CD14-positive monocyte (primary cell): ENCODE measurements around the gene MFRP. TPM values are rescaled to one million over a fixed set of nuclear protein-coding genes. Genes with fewer than 3 reads are reported as not detected.

Source experiments
- DNase-seq, 3 donors: peaks; one replicate each; pipeline ENCODE4 v3.0.0-alpha.2; 2011 to 2022
- H2AFZ ChIP-seq: 2 replicates; pipeline ENCODE4 v1.6.0; 2012; ENCODE audit warnings: mild to moderate bottlenecking, low read depth, low read length, inconsistent platforms; ENCODE audit not compliant: insufficient read depth, poor library complexity, severe bottlenecking
- H3K27ac ChIP-seq, 2 donors: 1 replicate in 1 of 2; 2 replicates in 1 of 2; pipeline ENCODE4 v1.5.1; 2012 to 2013; ENCODE audit warnings: low read length in 2 of 2, control low read depth in 1 of 2, inconsistent platforms in 1 of 2, low read depth in 1 of 2, mild to moderate bottlenecking in 1 of 2
- H3K27me3 ChIP-seq, 2 donors: one replicate each; pipeline versions ENCODE4 v1.6.0 to v1.6.1; 2011 to 2013; ENCODE audit warnings: low read length in 2 of 2; ENCODE audit not compliant: control insufficient read depth in 2 of 2, insufficient read depth in 2 of 2
- H3K36me3 ChIP-seq, 2 donors: replicated peaks in 1 of 2; 1 replicate in 1 of 2; 2 replicates in 1 of 2; pipeline versions ENCODE4 v1.5.1 to v1.6.1; 2012 to 2013; ENCODE audit warnings: low read length in 2 of 2, control low read depth in 1 of 2, inconsistent platforms in 1 of 2, mild to moderate bottlenecking in 1 of 2; ENCODE audit not compliant: insufficient read depth in 2 of 2, control insufficient read depth in 1 of 2
- H3K4me1 ChIP-seq, 2 donors: 1 replicate in 1 of 2; 2 replicates in 1 of 2; pipeline versions ENCODE4 v1.5.1 to v1.6.1; 2012 to 2013; ENCODE audit warnings: low read length in 2 of 2, control low read depth in 1 of 2, inconsistent platforms in 1 of 2, mild to moderate bottlenecking in 1 of 2, moderate library complexity in 1 of 2; ENCODE audit not compliant: insufficient read depth in 2 of 2, control insufficient read depth in 1 of 2
- H3K4me2 ChIP-seq: replicated peaks from 2 replicates; pipeline ENCODE3; 2012; ENCODE audit warnings: low read length, moderate library complexity, mild to moderate bottlenecking; ENCODE audit not compliant: poor library complexity, severe bottlenecking; ENCODE audit errors: extremely low read depth
- H3K4me3 ChIP-seq, 3 experiments: fragments of 200-600 bp in 1 of 3; sonication (generic) in 1 of 3; replicated peaks in 1 of 3; 1 replicate in 2 of 3; 2 replicates in 1 of 3; pipeline ENCODE4 v1.5.1; 2011 to 2013; ENCODE audit warnings: low read length in 3 of 3, mild to moderate bottlenecking in 3 of 3, control low read depth in 2 of 3, low read depth in 2 of 3, inconsistent platforms in 1 of 3, moderate library complexity in 1 of 3
- H3K79me2 ChIP-seq: 2 replicates; pipeline ENCODE4 v1.6.0; 2012; ENCODE audit warnings: mild to moderate bottlenecking, control low read depth, inconsistent platforms, low read length, moderate library complexity; ENCODE audit not compliant: insufficient read depth
- H3K9ac ChIP-seq: 2 replicates; pipeline ENCODE4 v1.6.0; 2017; ENCODE audit warnings: low read length, mild to moderate bottlenecking; ENCODE audit not compliant: insufficient read depth, poor library complexity, severe bottlenecking
- H3K9me3 ChIP-seq, 2 donors: replicated peaks in 1 of 2; 1 replicate in 1 of 2; 2 replicates in 1 of 2; pipeline versions ENCODE4 v1.5.1 to v1.6.1; 2012 to 2013; ENCODE audit warnings: low read length in 2 of 2, control low read depth in 1 of 2; ENCODE audit not compliant: control insufficient read depth in 1 of 2, insufficient read depth in 1 of 2
- H4K20me1 ChIP-seq: 2 replicates; pipeline ENCODE4 v1.6.0; 2012; ENCODE audit warnings: mild to moderate bottlenecking, low read length, control low read depth, moderate library complexity; ENCODE audit not compliant: insufficient read depth
- H3K27ac Mint-ChIP-seq, 7 donors: one replicate each; pipeline ENCODE4 v1.8.0; 2020; ENCODE audit warnings: mild to moderate bottlenecking in 7 of 7, mixed read lengths in 7 of 7, moderate library complexity in 6 of 7, inconsistent platforms in 2 of 7
- H3K27me3 Mint-ChIP-seq, 3 donors: one replicate each; pipeline ENCODE4 v1.8.0; 2021 to 2022; ENCODE audit warnings: low read depth in 3 of 3, mild to moderate bottlenecking in 3 of 3, mixed read lengths in 3 of 3, moderate library complexity in 3 of 3, inconsistent platforms in 1 of 3
- H3K36me3 Mint-ChIP-seq, 2 donors: one replicate each; pipeline ENCODE4 v1.8.0; 2020; ENCODE audit warnings: mixed read lengths in 2 of 2, inconsistent platforms in 1 of 2, mild to moderate bottlenecking in 1 of 2
- H3K4me1 Mint-ChIP-seq: one replicate; pipeline ENCODE4 v1.8.0; 2020; ENCODE audit warnings: mild to moderate bottlenecking, mixed read lengths
- H3K4me3 Mint-ChIP-seq, 2 donors: one replicate each; pipeline ENCODE4 v1.8.0; 2020; ENCODE audit warnings: mild to moderate bottlenecking in 2 of 2, mixed read lengths in 2 of 2, moderate library complexity in 1 of 2
- H3K9me3 Mint-ChIP-seq, 7 donors: one replicate each; pipeline ENCODE4 v1.8.0; 2020 to 2022; ENCODE audit warnings: mixed read lengths in 7 of 7, mild to moderate bottlenecking in 6 of 7, moderate library complexity in 6 of 7, inconsistent platforms in 2 of 7
- CTCF ChIP-seq: fragments of 200-600 bp; IDR thresholded peaks from one replicate; pipeline ENCODE4 v1.8.0; 2022; ENCODE audit warnings: antibody characterized with exemption, mild to moderate bottlenecking
- WGBS: methylation state at CpG from one replicate; pipeline ENCODE4 v1.1.5; 2013; ENCODE audit warnings: missing lambda C conversion rate; ENCODE audit not compliant: insufficient coverage; 5-methylcytosine and 5-hydroxymethylcytosine counted together
- intact Hi-C, 2 donors: fragments of 100-400 bp; cut with micrococcal nuclease; formaldehyde crosslinking; loops; one replicate each; pipeline versions ENCODE4 v1.15.0 to v1.15.1; 2023
- polyA plus RNA-seq, 3 donors: library from polyadenylated mRNA; depleted of rRNA in 1 of 3; unstranded in 2 of 3; stranded (reverse) in 1 of 3; fragments of 300-500 nt in 2 of 3; fragments of >200 nt in 1 of 3; fragmentation: Illumina TruSeq in 2 of 3; gene quantifications; 1 replicate in 2 of 3; 2 replicates in 1 of 3; pipeline ENCODE4 v1.2.3, GENCODE V29; 2012 to 2021

The MFRP gene
- polyA plus RNA-seq, 3 donors = not detected

GRCh38 chr11:119377112-119377901, 30.8 kb upstream of the MFRP start:
- DNase-seq = peak in 1 of 3 donors; percentile 5
- Mint-ChIP-seq H3K4me3 (no peak overlapping the region), H3K4me1 (no peaks in the 10 kb centered on the region), H3K36me3 (no peaks in the 10 kb centered on the region), H3K9me3 (peaks cover 0 to 3% (median 0%) of the 10 kb centered on the region in 7 donors), H3K27me3 (peaks cover 12 to 24% (median 16%) of the 10 kb centered on the region in 3 donors), H3K27ac (peak overlapping the region in 1 of 7 donors; percentile 46)
- no peak overlapping the region for H2AFZ ChIP-seq
- peaks cover 0 to 14% of the 10 kb centered on the region in 2 donors for H3K27me3 ChIP-seq
- no peak overlapping the region for H3K4me3 ChIP-seq
- H3K36me3 ChIP-seq = no peaks in the 10 kb centered on the region
- TF ChIP-seq CTCF = no peak
- H3K9me3 ChIP-seq = no peaks in the 10 kb centered on the region
- no peaks in the 10 kb centered on the region for H4K20me1 ChIP-seq
- intact Hi-C loops = no loop called here
- WGBS = 60% methylated on average over 5 of the region's 12 CpGs
- no peak overlapping the region for H3K27ac ChIP-seq
- H3K9ac ChIP-seq = no peak overlapping the region
- H3K4me1 ChIP-seq = peaks cover 16% of the 10 kb centered on the region in 2 donors
- H3K79me2 ChIP-seq = no peaks in the 10 kb centered on the region
- no peak overlapping the region for H3K4me2 ChIP-seq

DNA sequence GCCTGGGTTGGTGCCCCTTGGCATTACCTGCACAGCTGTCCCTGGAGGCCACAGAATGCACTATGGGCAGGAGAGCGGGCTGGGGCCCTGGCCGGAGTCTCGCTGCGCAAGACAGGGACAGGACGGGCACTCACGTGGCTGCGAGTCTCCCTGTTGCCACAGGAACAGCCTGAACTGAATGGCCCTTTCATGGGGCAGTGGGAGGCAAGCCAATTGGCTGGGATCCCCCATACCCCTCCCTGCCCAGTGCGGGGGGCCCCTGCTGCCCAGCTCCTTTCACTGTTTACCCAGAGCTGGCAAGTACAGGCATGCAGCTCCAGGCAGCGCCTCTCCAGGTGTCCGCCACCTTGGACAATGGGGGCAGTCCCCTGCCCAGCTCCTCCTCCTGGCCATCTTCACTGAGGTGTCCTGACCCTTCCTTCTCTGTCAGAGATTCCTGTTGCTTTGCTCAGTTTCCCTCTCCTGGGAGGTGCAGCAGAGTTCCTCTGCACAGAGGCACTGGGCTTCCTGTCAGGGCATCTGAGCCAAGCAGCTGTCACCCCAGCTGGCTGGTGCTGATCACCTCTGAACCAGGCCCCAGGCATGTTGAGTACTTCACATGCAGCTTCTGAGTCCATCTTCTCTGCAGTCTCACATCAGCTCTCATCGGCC, 29.8 kb upstream of the MFRP start:
- intact Hi-C loops = no loop called here
- H3K27ac Mint-ChIP-seq = no peak overlapping the region
- H3K27me3 ChIP-seq = peaks cover 0 to 11% of the 10 kb centered on the region in 2 donors

More for the DNA sequence above, 29.8 kb upstream of the MFRP start:
- Histone ChIP-seq H3K4me3 (no peak overlapping the region), H3K79me2 (no peaks in the 10 kb centered on the region), H3K9ac (no peak overlapping the region), H2AFZ (no peak overlapping the region), H3K4me1 (peaks cover 6 to 7% of the 10 kb centered on the region in 2 donors), H4K20me1 (no peaks in the 10 kb centered on the region), H3K27ac (no peak overlapping the region), H3K9me3 (no peaks in the 10 kb centered on the region), H3K4me2 (no peak overlapping the region), H3K36me3 (no peaks in the 10 kb centered on the region)
- 95% methylated on average over 11 of the region's 11 CpGs for WGBS
- Mint-ChIP-seq H3K4me1 (no peaks in the 10 kb centered on the region), H3K9me3 (peaks cover 0 to 2% (median 0%) of the 10 kb centered on the region in 7 donors), H3K27me3 (peaks cover 12 to 22% (median 12%) of the 10 kb centered on the region in 3 donors), H3K4me3 (no peak overlapping the region), H3K36me3 (no peaks in the 10 kb centered on the region)
- TF ChIP-seq CTCF = no peak
- peak in 1 of 3 donors; percentile 1 for DNase-seq
